Right lobe of liver (tissue), 4 donors: Measurements from ENCODE around the gene CTSC.

ENCODE experiments used
- POLR2A ChIP-seq: fragments of 450-650 bp; IDR thresholded peaks from one replicate; pipeline ENCODE4 v1.6.1; 2017; ENCODE audit warnings: antibody characterized with exemption, mild to moderate bottlenecking
- TF ChIP-seq, protein P1 (sequence below), 4 donors: fragments of 200-600 bp in 3 of 4; fragments of 450-650 bp in 1 of 4; IDR thresholded peaks; one replicate each; pipeline versions ENCODE4 v1.5.1 to v1.8.0; 2016 to 2022; ENCODE audit warnings: antibody characterized with exemption in 4 of 4, mild to moderate bottlenecking in 2 of 4
- donor health status: DM: no; HTN: no; CAD: no.
- donor health status: DM: no; HTN: no; CAD: no.
- donor health status: DM: no; HTN: yes; CAD: no.

DNA sequence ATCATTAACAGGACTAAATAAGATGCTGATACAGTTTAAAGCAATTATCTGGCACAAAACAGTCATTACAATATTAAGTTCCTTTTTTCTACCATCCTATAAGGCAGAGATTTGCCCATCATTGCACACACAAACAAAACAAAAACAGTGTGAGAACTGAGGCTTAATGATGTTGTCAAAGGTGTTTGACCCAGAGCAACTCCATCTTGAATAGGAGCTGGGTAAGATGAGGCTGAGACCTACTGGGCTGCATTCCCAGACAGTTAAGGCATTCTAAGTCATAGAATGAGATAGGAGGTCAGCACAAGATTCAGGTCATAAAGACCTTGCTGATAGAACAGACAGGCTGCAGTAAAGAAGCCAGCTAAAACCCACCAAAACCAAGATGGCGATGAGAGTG, 33.2 kb downstream of the CTSC start:
- TF ChIP-seq POLR2A = no peak
- TF ChIP-seq, protein P1, sequence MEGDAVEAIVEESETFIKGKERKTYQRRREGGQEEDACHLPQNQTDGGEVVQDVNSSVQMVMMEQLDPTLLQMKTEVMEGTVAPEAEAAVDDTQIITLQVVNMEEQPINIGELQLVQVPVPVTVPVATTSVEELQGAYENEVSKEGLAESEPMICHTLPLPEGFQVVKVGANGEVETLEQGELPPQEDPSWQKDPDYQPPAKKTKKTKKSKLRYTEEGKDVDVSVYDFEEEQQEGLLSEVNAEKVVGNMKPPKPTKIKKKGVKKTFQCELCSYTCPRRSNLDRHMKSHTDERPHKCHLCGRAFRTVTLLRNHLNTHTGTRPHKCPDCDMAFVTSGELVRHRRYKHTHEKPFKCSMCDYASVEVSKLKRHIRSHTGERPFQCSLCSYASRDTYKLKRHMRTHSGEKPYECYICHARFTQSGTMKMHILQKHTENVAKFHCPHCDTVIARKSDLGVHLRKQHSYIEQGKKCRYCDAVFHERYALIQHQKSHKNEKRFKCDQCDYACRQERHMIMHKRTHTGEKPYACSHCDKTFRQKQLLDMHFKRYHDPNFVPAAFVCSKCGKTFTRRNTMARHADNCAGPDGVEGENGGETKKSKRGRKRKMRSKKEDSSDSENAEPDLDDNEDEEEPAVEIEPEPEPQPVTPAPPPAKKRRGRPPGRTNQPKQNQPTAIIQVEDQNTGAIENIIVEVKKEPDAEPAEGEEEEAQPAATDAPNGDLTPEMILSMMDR (IDR thresholded peaks at IDR 0.05) = no peak
